SK-N-SH treated with all-trans-retinoic acid at 6 μM for 48 hours (cell line): Measurements from ENCODE around the gene CDH26.

Source experiments
- ATAC-seq: fragments of 200-7000 bp; cut with Tn5 transposase; 3 replicates; pipeline ENCODE4 v1.9.1; 2020; ENCODE audit warnings: mild to moderate bottlenecking, moderate library complexity
- ARNTL ChIP-seq: fragments of 450-650 bp; formaldehyde crosslinking; IDR thresholded peaks from 2 replicates; pipeline ENCODE4 v1.5.0; 2020; ENCODE audit warnings: low read depth, mild to moderate bottlenecking, moderate library complexity, borderline replicate concordance
- BACH2 ChIP-seq: fragments of 250-450 bp; sonication (Bioruptor Pico); IDR thresholded peaks from 2 replicates; pipeline ENCODE4 v1.9.0; 2021; ENCODE audit warnings: mild to moderate bottlenecking, borderline replicate concordance
- CSDC2 ChIP-seq: fragments of 250-450 bp; sonication (Bioruptor Pico); IDR thresholded peaks from 2 replicates; pipeline ENCODE4 v1.5.0; 2020; ENCODE audit warnings: mild to moderate bottlenecking, moderate library complexity
- CSRNP3 ChIP-seq: fragments of 250-450 bp; sonication (Bioruptor Pico); IDR thresholded peaks from 2 replicates; pipeline ENCODE4 v1.5.1; 2021; ENCODE audit warnings: mild to moderate bottlenecking, moderate library complexity
- ESRRG ChIP-seq: fragments of 250-450 bp; sonication (Bioruptor Pico); IDR thresholded peaks from 2 replicates; pipeline ENCODE4 v1.6.1; 2021; ENCODE audit warnings: mild to moderate bottlenecking
- GLIS3 ChIP-seq: fragments of 250-450 bp; sonication (Bioruptor Pico); IDR thresholded peaks from 2 replicates; pipeline ENCODE4 v1.5.0; 2020; ENCODE audit warnings: mild to moderate bottlenecking, moderate library complexity
- ISL1 ChIP-seq: fragments of 250-450 bp; sonication (Bioruptor Pico); IDR thresholded peaks from 2 replicates; pipeline ENCODE4 v2.1.2; 2022; ENCODE audit warnings: mild to moderate bottlenecking, moderate library complexity
- OSR1 ChIP-seq: fragments of 250-450 bp; sonication (Bioruptor Pico); IDR thresholded peaks from 2 replicates; pipeline ENCODE4 v1.8.0; 2022; ENCODE audit warnings: moderate library complexity, mild to moderate bottlenecking, inconsistent platforms
- POU6F1 ChIP-seq: fragments of 250-450 bp; sonication (Bioruptor Pico); IDR thresholded peaks from 2 replicates; pipeline ENCODE4 v1.8.0; 2021; ENCODE audit warnings: low read depth, mild to moderate bottlenecking, moderate library complexity, borderline replicate concordance
- PPARA ChIP-seq: fragments of 250-450 bp; sonication (Bioruptor Pico); IDR thresholded peaks from 2 replicates; pipeline ENCODE4 v1.5.0; 2020; ENCODE audit warnings: mild to moderate bottlenecking, borderline replicate concordance
- RARB ChIP-seq: fragments of 250-450 bp; sonication (Bioruptor Pico); IDR thresholded peaks from 2 replicates; pipeline ENCODE4 v1.8.0; 2021; ENCODE audit warnings: mild to moderate bottlenecking, moderate library complexity
- SNAI2 ChIP-seq: fragments of 250-450 bp; sonication (Bioruptor Pico); IDR thresholded peaks from 2 replicates; pipeline ENCODE4 v1.5.0; 2020; ENCODE audit warnings: mild to moderate bottlenecking, moderate library complexity
- TCF4 ChIP-seq: fragments of 250-450 bp; sonication (Bioruptor Pico); IDR thresholded peaks from 2 replicates; pipeline ENCODE4 v1.8.0; 2021; ENCODE audit warnings: mild to moderate bottlenecking, moderate library complexity, borderline replicate concordance
- TOX ChIP-seq: fragments of 250-450 bp; sonication (Bioruptor Pico); IDR thresholded peaks from 2 replicates; pipeline ENCODE4 v1.8.0; 2021; ENCODE audit warnings: mild to moderate bottlenecking, moderate library complexity, borderline replicate concordance
- TSHZ2 ChIP-seq: fragments of 250-450 bp; sonication (Bioruptor Pico); IDR thresholded peaks from 2 replicates; pipeline ENCODE4 v1.5.0; 2020; ENCODE audit warnings: mild to moderate bottlenecking, moderate library complexity
- ZC3H10 ChIP-seq: fragments of 250-450 bp; sonication (Bioruptor Pico); IDR thresholded peaks from 2 replicates; pipeline ENCODE4 v1.5.1; 2021; ENCODE audit warnings: mild to moderate bottlenecking, moderate library complexity
- ZFP3 ChIP-seq: fragments of 250-450 bp; sonication (Bioruptor Pico); IDR thresholded peaks from 2 replicates; pipeline ENCODE4 v1.5.0; 2020; ENCODE audit warnings: mild to moderate bottlenecking, moderate library complexity
- ZFP30 ChIP-seq: fragments of 450-650 bp; formaldehyde crosslinking; IDR thresholded peaks from 2 replicates; pipeline ENCODE4 v1.5.0; 2022; ENCODE audit warnings: mild to moderate bottlenecking, moderate library complexity
- ZNF70 ChIP-seq: fragments of 450-650 bp; formaldehyde crosslinking; IDR thresholded peaks from 2 replicates; pipeline ENCODE4 v1.5.0; 2020; ENCODE audit warnings: mild to moderate bottlenecking, moderate library complexity
- ZNF8 ChIP-seq: fragments of 450-650 bp; formaldehyde crosslinking; IDR thresholded peaks from 2 replicates; pipeline ENCODE4 v1.5.0; 2020; ENCODE audit warnings: mild to moderate bottlenecking, moderate library complexity

Gene CDH26

GRCh38 chr20:59933849-59934585 lies 24.2 kb upstream of the CDH26 start:
- TF ChIP-seq CSDC2 (CRISPR knock-in tag) (no peak), OSR1 (no peak), PPARA (CRISPR knock-in tag) (no peak), TOX (CRISPR knock-in tag) (no peak), TCF4 (no peak), ZFP3 (CRISPR knock-in tag) (no peak), RARB (no peak), ESRRG (no peak), GLIS3 (CRISPR knock-in tag) (no peak), ZNF8 (CRISPR knock-in tag) (no peak), ZNF70 (no peak), CSRNP3 (CRISPR knock-in tag) (no peak)
- peak; percentile 98 for ATAC-seq

GRCh38 chr20:59935457-59936185 lies 22.6 kb upstream of the CDH26 start:
- ATAC-seq = no peak
- no peak for TF ChIP-seq CSDC2 (CRISPR knock-in tag)
- TF ChIP-seq TSHZ2 (CRISPR knock-in tag) = no peak
- TF ChIP-seq ZC3H10 = no peak
- no peak for TF ChIP-seq ZFP30 (CRISPR knock-in tag)

- ATAC-seq = no peak
- TF ChIP-seq ESRRG = no peak
- TF ChIP-seq ZC3H10 = no peak
- no peak for TF ChIP-seq ZFP30 (CRISPR knock-in tag)
- no peak for TF ChIP-seq BACH2 (CRISPR knock-in tag)
- TF ChIP-seq ARNTL (CRISPR knock-in tag) = no peak
- TF ChIP-seq RARB = no peak
- no peak for TF ChIP-seq ISL1 (CRISPR knock-in tag)
- TF ChIP-seq OSR1 = no peak
- no peak for TF ChIP-seq SNAI2
- TF ChIP-seq ZNF70 = no peak
- no peak for TF ChIP-seq TSHZ2 (CRISPR knock-in tag)
- TF ChIP-seq POU6F1 (CRISPR knock-in tag) = no peak
- TF ChIP-seq TOX (CRISPR knock-in tag) = no peak
- no peak for TF ChIP-seq CSDC2 (CRISPR knock-in tag)
- TF ChIP-seq ZFP3 (CRISPR knock-in tag) = no peak
- TF ChIP-seq, all 23 proteins: peak for 0
Measured at GRCh38 chr20:59936409-59936808, 21.8 kb upstream of the CDH26 start.
